T-helper 1 cell treated with Interleukin-12 subunit alpha and Interleukin-12 subunit beta and Interleukin-4 antibody, amounts not matched to agents 30 μg/mL and 1 μg/mL, for 36 hours (primary cell): Measurements from ENCODE around the gene GPR171.

Source experiments
- H3K27ac Mint-ChIP-seq: one replicate; pipeline ENCODE4 v1.8.0; 2021; ENCODE audit warnings: mild to moderate bottlenecking, mixed read lengths
- H3K27me3 Mint-ChIP-seq: one replicate; pipeline ENCODE4 v1.8.0; 2021; ENCODE audit warnings: low read depth, mixed read lengths
- H3K36me3 Mint-ChIP-seq: one replicate; pipeline ENCODE4 v1.8.0; 2021; ENCODE audit warnings: low read depth, mixed read lengths
- H3K4me1 Mint-ChIP-seq: one replicate; pipeline ENCODE4 v1.8.0; 2021; ENCODE audit warnings: low read depth, mixed read lengths
- H3K4me3 Mint-ChIP-seq: one replicate; pipeline ENCODE4 v1.8.0; 2021; ENCODE audit warnings: mild to moderate bottlenecking, moderate library complexity, mixed read lengths
- H3K9me3 Mint-ChIP-seq: one replicate; pipeline ENCODE4 v1.8.0; 2021; ENCODE audit warnings: mixed read lengths

Gene GPR171

GRCh38 chr3:151225040-151225975 is 22.3 kb upstream of the GPR171 start:
- Mint-ChIP-seq H3K27me3 (no peaks in the 10 kb centered on the region), H3K27ac (peak overlapping the region; percentile 74), H3K4me1 (peaks cover 51% of the 10 kb centered on the region), H3K36me3 (peaks cover 33% of the 10 kb centered on the region), H3K9me3 (peaks cover 30% of the 10 kb centered on the region), H3K4me3 (peak overlapping the region; percentile 18)

GRCh38 chr3:151224268-151224866 is 21.4 kb upstream of the GPR171 start:
- H3K4me3 Mint-ChIP-seq = no peak overlapping the region
- H3K27ac Mint-ChIP-seq = no peak overlapping the region
- H3K9me3 Mint-ChIP-seq = peaks cover 31% of the 10 kb centered on the region
- peaks cover 37% of the 10 kb centered on the region for H3K36me3 Mint-ChIP-seq
- H3K27me3 Mint-ChIP-seq = no peaks in the 10 kb centered on the region
- peaks cover 48% of the 10 kb centered on the region for H3K4me1 Mint-ChIP-seq

- H3K9me3 Mint-ChIP-seq = peaks cover 31% of the 10 kb centered on the region
- no peak overlapping the region for H3K4me3 Mint-ChIP-seq
- H3K4me1 Mint-ChIP-seq = peaks cover 10% of the 10 kb centered on the region
- peaks cover 39% of the 10 kb centered on the region for H3K36me3 Mint-ChIP-seq
- H3K27me3 Mint-ChIP-seq = no peaks in the 10 kb centered on the region
- H3K27ac Mint-ChIP-seq = no peak overlapping the region
Observed at GRCh38 chr3:151219056-151219455, 16.0 kb upstream of the GPR171 start.

GRCh38 chr3:151218136-151218535 is 15.1 kb upstream of the GPR171 start:
- Mint-ChIP-seq H3K4me1 (peaks cover 13% of the 10 kb centered on the region), H3K9me3 (peaks cover 26% of the 10 kb centered on the region), H3K4me3 (no peak overlapping the region), H3K36me3 (peaks cover 39% of the 10 kb centered on the region), H3K27me3 (no peaks in the 10 kb centered on the region), H3K27ac (no peak overlapping the region)

- no peaks in the 10 kb centered on the region for H3K27me3 Mint-ChIP-seq
- no peak overlapping the region for H3K27ac Mint-ChIP-seq
- peaks cover 27% of the 10 kb centered on the region for H3K36me3 Mint-ChIP-seq
- no peak overlapping the region for H3K4me3 Mint-ChIP-seq
- H3K9me3 Mint-ChIP-seq = peaks cover 14% of the 10 kb centered on the region
- H3K4me1 Mint-ChIP-seq = peaks cover 11% of the 10 kb centered on the region
Observed at GRCh38 chr3:151216641-151217607, 13.9 kb upstream of the GPR171 start.

- H3K27ac Mint-ChIP-seq = no peak overlapping the region
- peaks cover 28% of the 10 kb centered on the region for H3K4me1 Mint-ChIP-seq
- no peak overlapping the region for H3K4me3 Mint-ChIP-seq
- H3K9me3 Mint-ChIP-seq = no peaks in the 10 kb centered on the region
- no peaks in the 10 kb centered on the region for H3K27me3 Mint-ChIP-seq
- H3K36me3 Mint-ChIP-seq = peaks cover 10% of the 10 kb centered on the region
Observed at GRCh38 chr3:151214459-151214858, 11.4 kb upstream of the GPR171 start.

- no peak overlapping the region for H3K4me3 Mint-ChIP-seq
- peaks cover 34% of the 10 kb centered on the region for H3K4me1 Mint-ChIP-seq
- H3K27me3 Mint-ChIP-seq = no peaks in the 10 kb centered on the region
- no peaks in the 10 kb centered on the region for H3K9me3 Mint-ChIP-seq
- no peak overlapping the region for H3K27ac Mint-ChIP-seq
- peaks cover 9% of the 10 kb centered on the region for H3K36me3 Mint-ChIP-seq
Observed at GRCh38 chr3:151213881-151214280, 10.9 kb upstream of the GPR171 start.

- no peaks in the 10 kb centered on the region for H3K9me3 Mint-ChIP-seq
- H3K4me3 Mint-ChIP-seq = no peak overlapping the region
- no peaks in the 10 kb centered on the region for H3K27me3 Mint-ChIP-seq
- peaks cover 10% of the 10 kb centered on the region for H3K36me3 Mint-ChIP-seq
- peaks cover 39% of the 10 kb centered on the region for H3K4me1 Mint-ChIP-seq
- H3K27ac Mint-ChIP-seq = no peak overlapping the region
Observed at GRCh38 chr3:151213151-151213550, 10.1 kb upstream of the GPR171 start.

- no peaks in the 10 kb centered on the region for H3K27me3 Mint-ChIP-seq
- H3K4me1 Mint-ChIP-seq = peaks cover 51% of the 10 kb centered on the region
- H3K27ac Mint-ChIP-seq = peak overlapping the region; percentile 82
- H3K9me3 Mint-ChIP-seq = no peaks in the 10 kb centered on the region
- peaks cover 8% of the 10 kb centered on the region for H3K36me3 Mint-ChIP-seq
- peak overlapping the region; percentile 64 for H3K4me3 Mint-ChIP-seq
Observed at GRCh38 chr3:151210676-151211381, 7.8 kb upstream of the GPR171 start.

- no peaks in the 10 kb centered on the region for H3K27me3 Mint-ChIP-seq
- H3K9me3 Mint-ChIP-seq = no peaks in the 10 kb centered on the region
- H3K36me3 Mint-ChIP-seq = peaks cover 8% of the 10 kb centered on the region
- peak overlapping the region; percentile 48 for H3K4me3 Mint-ChIP-seq
- H3K27ac Mint-ChIP-seq = peak overlapping the region; percentile 82
- peaks cover 58% of the 10 kb centered on the region for H3K4me1 Mint-ChIP-seq
Observed at GRCh38 chr3:151209654-151210053, 6.6 kb upstream of the GPR171 start.

GRCh38 chr3:151206201-151206600 is 3.2 kb upstream of the GPR171 start:
- Mint-ChIP-seq H3K4me3 (peak overlapping the region; percentile 61), H3K4me1 (peaks cover 60% of the 10 kb centered on the region), H3K27ac (peak overlapping the region; percentile 93), H3K9me3 (no peaks in the 10 kb centered on the region), H3K27me3 (no peaks in the 10 kb centered on the region), H3K36me3 (peaks cover 20% of the 10 kb centered on the region)

GRCh38 chr3:151205482-151205881 is 2.5 kb upstream of the GPR171 start:
- Mint-ChIP-seq H3K4me3 (peak overlapping the region; percentile 61), H3K27ac (peak overlapping the region; percentile 93), H3K36me3 (peaks cover 25% of the 10 kb centered on the region), H3K27me3 (no peaks in the 10 kb centered on the region), H3K4me1 (peaks cover 54% of the 10 kb centered on the region), H3K9me3 (no peaks in the 10 kb centered on the region)

- Mint-ChIP-seq H3K27ac (peak overlapping the region; percentile 93), H3K36me3 (peaks cover 32% of the 10 kb centered on the region), H3K27me3 (no peaks in the 10 kb centered on the region), H3K9me3 (no peaks in the 10 kb centered on the region), H3K4me1 (peaks cover 51% of the 10 kb centered on the region), H3K4me3 (peak overlapping the region; percentile 78)
Observed at GRCh38 chr3:151204530-151205402, 1.8 kb upstream of the GPR171 start.
